Activated naive CD8-positive, alpha-beta T cell (primary cell): Measurements from ENCODE around the gene ZBTB44.

Source experiments
- H3K27ac Mint-ChIP-seq: one replicate; pipeline ENCODE4 v1.8.0; 2021; ENCODE audit warnings: mixed read lengths
- H3K27me3 Mint-ChIP-seq: one replicate; pipeline ENCODE4 v1.8.0; 2021; ENCODE audit warnings: mixed read lengths
- H3K36me3 Mint-ChIP-seq: one replicate; pipeline ENCODE4 v1.8.0; 2021; ENCODE audit warnings: mixed read lengths
- H3K4me1 Mint-ChIP-seq: one replicate; pipeline ENCODE4 v1.8.0; 2021; ENCODE audit warnings: low read depth, mixed read lengths
- H3K4me3 Mint-ChIP-seq: one replicate; pipeline ENCODE4 v1.8.0; 2021; ENCODE audit warnings: mild to moderate bottlenecking, mixed read lengths
- H3K9me3 Mint-ChIP-seq: one replicate; pipeline ENCODE4 v1.8.0; 2021; ENCODE audit warnings: low read depth, mixed read lengths

The ZBTB44 gene

GRCh38 chr11:130218501-130219070 lies 96.1 kb downstream of the ZBTB44 start:
- Mint-ChIP-seq H3K27ac (no peak overlapping the region), H3K9me3 (no peaks in the 10 kb centered on the region), H3K27me3 (no peaks in the 10 kb centered on the region), H3K4me1 (peaks cover 5% of the 10 kb centered on the region), H3K36me3 (no peaks in the 10 kb centered on the region), H3K4me3 (no peak overlapping the region)

- Mint-ChIP-seq H3K4me3 (no peak overlapping the region), H3K36me3 (no peaks in the 10 kb centered on the region), H3K9me3 (no peaks in the 10 kb centered on the region), H3K4me1 (no peaks in the 10 kb centered on the region), H3K27me3 (no peaks in the 10 kb centered on the region), H3K27ac (no peak overlapping the region)
These were observed 97.3 kb downstream of the ZBTB44 start for GRCh38 chr11:130217133-130218031.

- Mint-ChIP-seq H3K4me3 (no peak overlapping the region), H3K36me3 (no peaks in the 10 kb centered on the region), H3K27me3 (no peaks in the 10 kb centered on the region), H3K9me3 (no peaks in the 10 kb centered on the region), H3K4me1 (no peaks in the 10 kb centered on the region), H3K27ac (no peak overlapping the region)
These were observed 98.1 kb downstream of the ZBTB44 start for GRCh38 chr11:130216591-130217132.

GRCh38 chr11:130216221-130216550 lies 98.5 kb downstream of the ZBTB44 start:
- Mint-ChIP-seq H3K27ac (no peak overlapping the region), H3K36me3 (no peaks in the 10 kb centered on the region), H3K9me3 (no peaks in the 10 kb centered on the region), H3K4me1 (no peaks in the 10 kb centered on the region), H3K4me3 (no peak overlapping the region), H3K27me3 (peaks cover 3% of the 10 kb centered on the region)

GRCh38 chr11:130215531-130216220 lies 99.0 kb downstream of the ZBTB44 start:
- Mint-ChIP-seq H3K9me3 (no peaks in the 10 kb centered on the region), H3K36me3 (no peaks in the 10 kb centered on the region), H3K4me3 (no peak overlapping the region), H3K4me1 (no peaks in the 10 kb centered on the region), H3K27me3 (peaks cover 3% of the 10 kb centered on the region), H3K27ac (no peak overlapping the region)

- Mint-ChIP-seq H3K4me3 (no peak overlapping the region), H3K27me3 (peaks cover 6% of the 10 kb centered on the region), H3K9me3 (no peaks in the 10 kb centered on the region), H3K4me1 (no peaks in the 10 kb centered on the region), H3K27ac (no peak overlapping the region), H3K36me3 (no peaks in the 10 kb centered on the region)
These were observed 99.7 kb downstream of the ZBTB44 start for GRCh38 chr11:130214861-130215530.

- Mint-ChIP-seq H3K9me3 (no peaks in the 10 kb centered on the region), H3K4me1 (no peaks in the 10 kb centered on the region), H3K4me3 (no peak overlapping the region), H3K27me3 (peaks cover 6% of the 10 kb centered on the region), H3K36me3 (no peaks in the 10 kb centered on the region), H3K27ac (no peak overlapping the region)
These were observed 100.8 kb downstream of the ZBTB44 start for GRCh38 chr11:130213979-130214281.

- Mint-ChIP-seq H3K27ac (no peak overlapping the region), H3K36me3 (no peaks in the 10 kb centered on the region), H3K27me3 (peaks cover 6% of the 10 kb centered on the region), H3K4me3 (no peak overlapping the region), H3K9me3 (no peaks in the 10 kb centered on the region), H3K4me1 (no peaks in the 10 kb centered on the region)
These were observed 101.4 kb downstream of the ZBTB44 start for GRCh38 chr11:130213143-130213978.

- H3K27me3 Mint-ChIP-seq, result peaks cover 6% of the 10 kb centered on the region
- no peak overlapping the region for H3K4me3 Mint-ChIP-seq
- H3K9me3 Mint-ChIP-seq, result no peaks in the 10 kb centered on the region
- H3K27ac Mint-ChIP-seq, result no peak overlapping the region
- H3K36me3 Mint-ChIP-seq, result no peaks in the 10 kb centered on the region
- no peaks in the 10 kb centered on the region for H3K4me1 Mint-ChIP-seq
These were observed 102.2 kb downstream of the ZBTB44 start for GRCh38 chr11:130212431-130212961.

- Mint-ChIP-seq H3K27me3 (peaks cover 6% of the 10 kb centered on the region), H3K4me3 (no peak overlapping the region), H3K4me1 (no peaks in the 10 kb centered on the region), H3K36me3 (no peaks in the 10 kb centered on the region), H3K9me3 (no peaks in the 10 kb centered on the region), H3K27ac (no peak overlapping the region)
These were observed 102.8 kb downstream of the ZBTB44 start for GRCh38 chr11:130211781-130212401.

GRCh38 chr11:130211144-130211543 lies 103.6 kb downstream of the ZBTB44 start:
- H3K9me3 Mint-ChIP-seq, result no peaks in the 10 kb centered on the region
- no peak overlapping the region for H3K4me3 Mint-ChIP-seq
- H3K4me1 Mint-ChIP-seq, result no peaks in the 10 kb centered on the region
- H3K27me3 Mint-ChIP-seq, result peaks cover 6% of the 10 kb centered on the region
- H3K36me3 Mint-ChIP-seq, result no peaks in the 10 kb centered on the region
- H3K27ac Mint-ChIP-seq, result no peak overlapping the region

- no peaks in the 10 kb centered on the region for H3K4me1 Mint-ChIP-seq
- peaks cover 8% of the 10 kb centered on the region for H3K27me3 Mint-ChIP-seq
- no peaks in the 10 kb centered on the region for H3K9me3 Mint-ChIP-seq
- no peak overlapping the region for H3K4me3 Mint-ChIP-seq
- H3K36me3 Mint-ChIP-seq, result no peaks in the 10 kb centered on the region
- H3K27ac Mint-ChIP-seq, result no peak overlapping the region
These were observed 104.5 kb downstream of the ZBTB44 start for GRCh38 chr11:130209954-130210854.
